Thyroid gland (tissue), 4 donors: ENCODE data around the gene B3GNT2.

ENCODE experiments used
- CTCF ChIP-seq, 6 experiments: fragments of 200-600 bp in 3 of 6; fragments of 450-650 bp in 3 of 6; sonication (generic) in 3 of 6; IDR thresholded peaks; one replicate each; pipeline ENCODE4 v1.5.1; 2016 to 2019; ENCODE audit warnings: antibody characterized with exemption in 6 of 6, mild to moderate bottlenecking in 2 of 6, inconsistent platforms in 1 of 6, moderate library complexity in 1 of 6
- POLR2A ChIP-seq, 2 donors: fragments of 450-650 bp; IDR thresholded peaks; one replicate each; pipeline ENCODE4 v1.6.1; 2017; ENCODE audit warnings: antibody characterized with exemption in 2 of 2, mild to moderate bottlenecking in 2 of 2, moderate library complexity in 1 of 2

- TF ChIP-seq CTCF (IDR thresholded peaks at IDR 0.05), result no peak
- no peak for TF ChIP-seq POLR2A (IDR thresholded peaks at IDR 0.05)
These were observed 39.1 kb downstream of the B3GNT2 start for GRCh38 chr2:62234755-62235655.
